DND-41 (cell line): ENCODE data around the gene DHRSX.
"Not testable (repeated sequence)": the region's sequence is repeated elsewhere in the genome, so short reads cannot be mapped to it uniquely, and the experiment has no call there.

Experiments
- EZH2 ChIP-seq: IDR thresholded peaks from 3 replicates; pipeline ENCODE4 v1.6.1; 2012; ENCODE audit warnings: borderline replicate concordance, low read depth, mild to moderate bottlenecking, moderate library complexity, low read length, inconsistent platforms; ENCODE audit not compliant: severe bottlenecking
- TF ChIP-seq, protein P1 (sequence below): IDR thresholded peaks from 2 replicates; pipeline ENCODE4 v1.5.1; 2012; ENCODE audit warnings: borderline replicate concordance, low read length, moderate library complexity, mild to moderate bottlenecking; ENCODE audit not compliant: poor library complexity, severe bottlenecking; ENCODE audit errors: extremely low read depth

GRCh38 chrX:2214138-2214823 is 286.5 kb downstream of the DHRSX start:
- not testable (repeated sequence) for TF ChIP-seq EZH2
- TF ChIP-seq, protein P1, sequence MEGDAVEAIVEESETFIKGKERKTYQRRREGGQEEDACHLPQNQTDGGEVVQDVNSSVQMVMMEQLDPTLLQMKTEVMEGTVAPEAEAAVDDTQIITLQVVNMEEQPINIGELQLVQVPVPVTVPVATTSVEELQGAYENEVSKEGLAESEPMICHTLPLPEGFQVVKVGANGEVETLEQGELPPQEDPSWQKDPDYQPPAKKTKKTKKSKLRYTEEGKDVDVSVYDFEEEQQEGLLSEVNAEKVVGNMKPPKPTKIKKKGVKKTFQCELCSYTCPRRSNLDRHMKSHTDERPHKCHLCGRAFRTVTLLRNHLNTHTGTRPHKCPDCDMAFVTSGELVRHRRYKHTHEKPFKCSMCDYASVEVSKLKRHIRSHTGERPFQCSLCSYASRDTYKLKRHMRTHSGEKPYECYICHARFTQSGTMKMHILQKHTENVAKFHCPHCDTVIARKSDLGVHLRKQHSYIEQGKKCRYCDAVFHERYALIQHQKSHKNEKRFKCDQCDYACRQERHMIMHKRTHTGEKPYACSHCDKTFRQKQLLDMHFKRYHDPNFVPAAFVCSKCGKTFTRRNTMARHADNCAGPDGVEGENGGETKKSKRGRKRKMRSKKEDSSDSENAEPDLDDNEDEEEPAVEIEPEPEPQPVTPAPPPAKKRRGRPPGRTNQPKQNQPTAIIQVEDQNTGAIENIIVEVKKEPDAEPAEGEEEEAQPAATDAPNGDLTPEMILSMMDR, result not testable (repeated sequence)
